ENCODE results near the gene TDRD6.

DNA sequence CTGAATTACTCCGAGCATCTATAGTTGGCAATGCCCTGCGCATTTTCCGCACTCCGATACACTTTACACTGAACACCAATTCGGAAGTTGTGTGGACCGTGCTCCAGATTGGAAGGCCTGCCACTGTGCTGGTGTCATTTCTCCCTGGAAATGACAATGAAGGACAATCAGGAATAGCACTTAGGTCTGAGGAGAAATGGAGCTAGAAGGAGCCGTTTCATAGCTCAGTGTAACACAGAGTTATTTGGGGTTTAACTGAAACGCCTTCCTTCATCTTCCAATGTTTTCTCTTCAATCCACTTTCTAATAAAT is 48.0 kb downstream of the TDRD6 start:
- TF ChIP-seq, protein P1, sequence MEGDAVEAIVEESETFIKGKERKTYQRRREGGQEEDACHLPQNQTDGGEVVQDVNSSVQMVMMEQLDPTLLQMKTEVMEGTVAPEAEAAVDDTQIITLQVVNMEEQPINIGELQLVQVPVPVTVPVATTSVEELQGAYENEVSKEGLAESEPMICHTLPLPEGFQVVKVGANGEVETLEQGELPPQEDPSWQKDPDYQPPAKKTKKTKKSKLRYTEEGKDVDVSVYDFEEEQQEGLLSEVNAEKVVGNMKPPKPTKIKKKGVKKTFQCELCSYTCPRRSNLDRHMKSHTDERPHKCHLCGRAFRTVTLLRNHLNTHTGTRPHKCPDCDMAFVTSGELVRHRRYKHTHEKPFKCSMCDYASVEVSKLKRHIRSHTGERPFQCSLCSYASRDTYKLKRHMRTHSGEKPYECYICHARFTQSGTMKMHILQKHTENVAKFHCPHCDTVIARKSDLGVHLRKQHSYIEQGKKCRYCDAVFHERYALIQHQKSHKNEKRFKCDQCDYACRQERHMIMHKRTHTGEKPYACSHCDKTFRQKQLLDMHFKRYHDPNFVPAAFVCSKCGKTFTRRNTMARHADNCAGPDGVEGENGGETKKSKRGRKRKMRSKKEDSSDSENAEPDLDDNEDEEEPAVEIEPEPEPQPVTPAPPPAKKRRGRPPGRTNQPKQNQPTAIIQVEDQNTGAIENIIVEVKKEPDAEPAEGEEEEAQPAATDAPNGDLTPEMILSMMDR (IDR thresholded peaks at IDR 0.05): no peak
- no peak for TF ChIP-seq POLR2A (IDR thresholded peaks at IDR 0.05)
